ENCODE data around the gene RAB41.
A peak's percentile ranks its signal among the peaks of the same experiment; 100 is the strongest.
"Not testable (repeated sequence)": the region's sequence is repeated elsewhere in the genome, so short reads cannot be mapped to it uniquely, and the experiment has no call there.

The RAB41 gene

GRCh38 chrX:70281951-70282350, at the start of gene RAB41:
RAB41 (plus strand) TSS chrX:70282172; CDS start chrX:70282218, 46 bp downstream.
- DNase-seq = no peak

DNA sequence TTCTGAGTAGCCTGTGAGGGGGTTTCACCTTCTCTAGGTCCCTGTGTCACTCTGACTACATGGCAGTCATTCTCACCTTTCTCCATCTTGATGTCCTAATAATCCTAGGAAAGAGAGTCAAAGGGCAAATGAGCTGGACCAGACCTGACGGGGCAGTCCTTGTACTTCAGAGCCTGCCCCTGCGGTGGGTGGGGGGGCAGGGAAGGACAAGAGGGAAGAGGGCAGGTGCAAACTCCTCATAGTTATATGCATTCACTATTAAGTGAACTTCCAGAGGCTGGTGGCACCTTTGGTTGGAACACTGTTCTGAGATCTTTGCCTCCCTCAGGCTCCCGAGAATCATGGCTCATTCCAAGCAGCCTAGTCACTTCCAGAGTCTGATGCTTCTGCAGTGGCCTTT, 47.6 kb upstream of the RAB41 start, which contains the start of gene AWAT1:
Gene AWAT1, plus strand, starts transcription at position 301 of the 400 bp plus-strand sequence. Its CDS starts 41 bp downstream, at position 342.
- no peak for DNase-seq

DNA sequence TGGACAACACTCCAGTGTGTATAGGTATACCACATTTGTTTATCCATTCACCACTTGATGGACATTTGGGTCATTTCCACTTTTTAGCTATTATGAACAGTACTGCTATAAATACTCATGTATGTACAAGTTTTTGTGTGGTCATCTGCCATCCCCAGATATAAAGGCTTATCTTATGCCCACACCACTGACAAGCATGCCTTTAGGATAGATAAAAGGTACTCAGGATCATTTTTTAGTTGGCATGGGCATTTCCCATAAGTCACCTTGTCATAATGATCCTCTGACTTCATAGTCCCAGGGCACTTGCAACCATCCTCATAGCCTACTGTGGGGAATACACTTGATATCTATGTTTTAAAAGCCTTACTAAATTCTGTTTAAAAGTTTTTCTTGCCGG, 41.2 kb upstream of the RAB41 start:
- DNase-seq = no peak

- no peak for DNase-seq
Observed at GRCh38 chrX:70241501-70241900, 40.5 kb upstream of the RAB41 start.

DNA sequence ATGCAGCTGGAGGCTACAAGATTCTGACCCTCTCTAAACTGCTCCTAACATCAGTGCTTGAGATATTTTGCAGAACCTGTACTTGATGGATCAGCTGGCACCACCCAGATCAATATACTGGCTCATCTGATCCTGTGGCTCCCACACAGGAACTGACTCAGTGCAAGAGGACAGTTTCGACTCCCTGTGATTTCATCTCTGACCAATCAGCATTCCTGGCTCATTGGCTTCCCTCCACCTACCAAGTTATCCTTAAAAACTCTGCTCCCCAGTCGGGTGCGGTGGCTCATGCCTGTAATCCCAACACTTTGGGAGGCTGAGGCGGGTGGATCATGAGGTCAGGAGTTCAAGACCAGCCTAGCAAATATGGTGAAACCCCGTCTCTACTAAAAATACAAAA, 38.4 kb upstream of the RAB41 start:
- DNase-seq = not testable (repeated sequence)

GRCh38 chrX:70244881-70245280, 37.1 kb upstream of the RAB41 start:
- no peak for DNase-seq

DNA sequence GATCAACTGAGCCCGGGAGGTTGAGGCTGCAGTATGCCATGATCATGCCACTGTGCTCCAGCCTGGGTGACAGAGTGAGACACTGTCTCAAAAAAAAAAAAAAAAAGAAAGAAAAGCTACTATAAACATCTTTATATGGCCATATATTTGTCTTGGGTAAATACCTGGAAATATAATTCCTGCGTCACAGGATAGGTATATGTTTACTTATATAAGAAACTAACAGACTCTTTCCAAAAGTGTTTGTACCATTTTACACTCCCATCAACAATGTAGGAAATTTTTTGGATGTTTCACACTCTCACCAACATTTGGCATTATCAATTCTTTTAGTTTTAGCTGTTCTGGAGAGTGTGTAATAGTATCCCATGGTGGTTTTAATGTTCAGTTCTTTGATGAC, 34.7 kb upstream of the RAB41 start:
- no peak for DNase-seq

- DNase-seq = no peak
Observed at GRCh38 chrX:70252491-70252890, 29.5 kb upstream of the RAB41 start.

GRCh38 chrX:70253377-70254062, 28.5 kb upstream of the RAB41 start:
- no peak for DNase-seq

DNA sequence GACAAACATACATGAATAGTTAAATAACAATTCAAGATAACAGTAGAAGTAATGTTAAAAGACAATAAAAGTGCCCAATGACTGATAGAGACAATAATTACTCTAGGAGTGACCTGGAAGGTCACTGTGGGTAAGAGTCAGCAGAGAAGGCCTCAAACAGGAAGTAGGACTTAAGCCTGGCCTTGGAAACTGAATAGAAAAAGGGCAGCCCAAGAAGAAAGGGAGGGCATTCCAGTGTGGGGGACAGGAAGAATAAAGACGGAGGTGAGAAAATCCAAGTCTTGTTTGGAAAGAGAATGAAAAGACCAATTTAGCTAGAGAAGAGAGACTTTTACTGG, 27.9 kb upstream of the RAB41 start:
- no peak for DNase-seq

- DNase-seq = no peak
Observed at GRCh38 chrX:70254909-70255308, 27.1 kb upstream of the RAB41 start.

DNA sequence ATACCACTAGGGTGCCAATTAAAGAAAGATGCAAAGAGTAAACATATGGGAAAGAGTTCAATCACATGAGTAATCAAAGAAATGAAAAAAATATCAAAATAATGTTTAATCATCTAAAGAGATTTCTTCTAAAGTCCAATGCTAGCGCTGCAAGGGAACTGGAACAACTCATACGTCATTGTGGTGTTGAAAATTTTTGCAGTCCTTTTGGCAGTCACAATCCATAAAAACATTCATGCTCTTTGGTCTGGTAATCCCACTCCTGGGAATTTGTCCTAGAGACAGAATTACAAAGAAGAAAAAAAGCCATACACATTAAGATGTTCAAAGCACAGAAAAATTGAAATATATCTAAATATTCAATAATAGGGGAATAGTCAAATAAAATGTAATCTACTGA, 26.5 kb upstream of the RAB41 start:
- no peak for DNase-seq

- DNase-seq = no peak
Observed at GRCh38 chrX:70257423-70258288, 24.3 kb upstream of the RAB41 start.

DNA sequence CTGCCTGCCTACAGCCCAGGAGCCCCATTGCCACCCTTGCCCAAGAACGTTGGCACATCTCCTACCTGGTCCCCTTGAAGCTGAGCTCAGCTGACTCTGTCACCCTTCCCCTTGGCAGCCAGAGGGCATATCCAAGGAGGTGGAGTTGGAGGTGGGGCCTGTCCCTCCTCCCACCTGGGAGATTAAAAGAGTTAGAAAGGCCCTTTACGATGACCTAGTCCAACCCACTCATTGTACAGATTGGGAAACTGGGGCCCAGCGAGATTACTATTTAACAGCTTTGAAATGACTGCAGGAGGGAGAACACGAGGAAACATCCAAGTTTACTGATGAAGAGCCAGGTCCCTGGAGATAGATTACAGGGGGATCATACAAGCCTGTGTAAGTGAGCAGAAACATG, 21.9 kb upstream of the RAB41 start, which contains the start of gene P2RY4:
Gene P2RY4, minus strand, starts transcription at position 101 of the 400 bp plus-strand sequence. CDS start 580 bp downstream, outside the sequence.
- no peak for DNase-seq

DNA sequence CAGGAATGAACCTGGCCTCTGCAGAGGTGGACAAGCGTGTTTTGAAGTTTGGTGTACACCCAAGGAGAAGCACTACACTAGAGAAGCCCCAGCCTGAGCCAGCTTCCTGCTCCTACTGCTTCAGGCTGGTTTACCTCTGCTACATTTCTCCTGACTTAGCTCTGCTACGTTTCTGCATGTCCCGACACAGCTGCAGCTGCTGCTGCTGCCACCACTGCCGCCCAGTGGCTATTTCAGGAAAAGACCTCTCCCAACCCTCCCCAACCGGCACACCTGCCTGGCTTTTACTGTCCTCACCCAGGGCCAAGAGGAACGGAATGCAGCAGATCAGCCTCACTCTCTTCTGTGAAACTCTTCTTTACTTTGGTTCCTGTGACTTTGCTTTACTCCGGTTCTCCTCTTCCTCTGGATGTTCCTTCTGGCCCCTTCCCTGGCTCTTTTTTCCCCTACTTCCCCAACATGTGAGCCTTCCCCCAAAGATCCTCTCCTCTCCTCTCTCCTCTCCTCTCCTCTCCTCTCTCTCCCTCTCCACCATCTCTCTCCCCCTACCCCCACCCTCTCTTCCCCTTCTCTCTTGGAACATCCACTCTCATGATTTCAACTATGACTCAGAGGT, 18.9 kb upstream of the RAB41 start:
- DNase-seq = no peak

DNA sequence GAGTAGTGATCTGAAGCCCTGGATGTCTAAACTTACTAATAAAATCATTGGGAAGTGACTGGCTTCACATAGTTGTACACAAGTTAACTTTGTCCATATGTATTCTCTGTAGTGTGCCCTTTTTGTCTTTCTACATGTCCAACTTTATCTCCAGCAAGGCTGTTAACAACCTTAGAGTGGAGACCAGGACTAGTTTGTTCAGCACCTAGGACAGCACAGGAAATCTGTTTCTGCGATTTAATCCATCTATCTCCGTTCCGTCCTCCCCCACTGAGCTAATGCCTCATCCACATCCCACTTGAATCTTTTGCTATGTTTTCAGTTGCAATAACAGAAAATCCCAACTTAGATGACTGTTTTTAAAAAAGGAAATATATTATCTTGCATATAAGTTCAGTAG, 17.2 kb upstream of the RAB41 start:
- no peak for DNase-seq

DNA sequence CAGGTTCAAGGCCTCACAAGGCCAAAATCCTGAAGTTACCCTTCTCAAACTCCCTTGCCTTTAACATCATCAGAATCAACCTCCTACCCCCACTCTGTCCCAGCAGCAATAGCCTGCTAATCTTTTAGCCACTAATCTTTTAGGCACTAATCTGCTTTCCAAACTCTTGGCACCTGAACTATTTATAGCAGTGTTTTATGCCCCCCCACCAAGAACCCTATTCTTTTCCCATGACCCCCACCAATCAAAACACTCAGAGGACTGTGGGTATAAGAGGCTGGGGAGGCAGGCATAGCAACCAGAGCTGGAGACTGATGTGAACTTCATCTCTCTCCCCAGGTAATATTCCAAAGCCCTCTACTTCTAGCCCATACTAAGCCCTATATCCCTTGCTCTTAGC, 13.9 kb upstream of the RAB41 start, which contains the start of gene ARR3:
Gene ARR3, plus strand, starts transcription at position 301 of the 400 bp plus-strand sequence. CDS start 1,052 bp downstream, outside the sequence.
- no peak for DNase-seq

- DNase-seq = not testable (repeated sequence)
Observed at GRCh38 chrX:70274029-70274428, 7.9 kb upstream of the RAB41 start.

DNA sequence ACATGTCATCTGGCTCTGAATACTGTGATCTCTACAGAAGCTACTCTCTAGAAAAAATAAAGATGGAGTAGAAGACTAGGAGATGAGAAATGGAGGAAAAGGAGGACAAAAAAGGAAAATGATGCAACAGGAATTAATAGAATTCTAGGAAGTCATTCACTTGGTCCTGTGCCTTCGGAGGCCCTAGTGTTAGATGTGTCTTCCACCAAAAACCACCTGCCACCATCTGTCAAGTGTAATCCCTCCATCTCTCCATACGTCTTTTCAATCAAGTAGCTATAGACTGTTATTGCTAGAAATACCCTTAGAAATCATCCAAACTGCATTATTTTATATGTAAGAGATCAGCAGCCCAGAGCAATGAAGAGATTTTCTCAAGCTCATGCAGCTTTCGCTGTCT, 2.9 kb upstream of the RAB41 start:
- no peak for DNase-seq

DNA sequence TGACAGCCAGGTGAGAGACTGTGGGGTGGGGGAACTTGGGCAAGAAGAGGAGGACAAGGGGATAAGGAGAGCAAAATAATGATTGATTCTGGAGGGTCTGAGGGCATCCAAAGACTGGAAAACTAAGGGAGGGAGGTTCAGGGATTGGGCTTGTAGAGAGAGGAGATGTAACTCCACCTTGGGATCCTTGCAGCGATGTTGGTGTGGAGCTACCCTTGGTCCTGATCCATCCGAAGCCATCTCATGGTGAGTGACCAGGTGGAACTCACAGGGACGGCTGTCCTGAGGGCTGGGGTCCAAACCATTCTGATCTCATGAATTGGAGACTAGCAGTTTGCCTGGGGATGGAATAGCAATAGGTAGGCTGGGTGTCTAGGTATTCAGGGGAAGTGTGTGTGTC, 1.4 kb upstream of the RAB41 start:
- no peak for DNase-seq

DNA sequence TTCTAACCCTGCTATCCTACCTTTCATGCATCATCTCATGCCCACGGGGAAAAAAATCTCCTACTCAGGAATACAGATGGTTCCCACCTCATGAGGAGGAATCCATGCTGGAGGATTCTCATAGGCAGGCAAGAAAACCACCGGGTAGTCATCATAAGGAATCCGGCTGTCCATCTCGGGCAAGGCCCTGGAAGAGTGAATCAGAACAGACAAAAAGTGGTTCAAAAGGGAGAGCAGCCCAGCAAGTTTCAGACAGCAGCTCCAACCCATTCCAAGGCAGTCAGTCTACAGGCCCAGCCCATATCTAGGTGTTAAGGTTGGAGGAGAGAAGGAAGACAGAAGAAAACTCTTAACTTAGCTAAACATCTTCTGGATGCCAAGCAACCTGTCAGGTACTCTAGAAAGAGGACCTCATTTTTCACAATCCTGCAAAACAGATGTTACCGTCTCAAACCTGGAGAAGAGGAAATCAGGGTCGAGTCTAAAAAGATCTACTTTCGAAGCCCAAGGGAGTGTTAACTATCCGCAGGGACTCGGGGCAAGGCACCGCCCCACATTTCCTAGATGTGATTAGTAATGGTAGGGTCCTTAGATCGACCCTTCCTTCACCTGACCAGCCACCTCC, 7.3 kb downstream of the RAB41 start:
- no peak for DNase-seq

DNA sequence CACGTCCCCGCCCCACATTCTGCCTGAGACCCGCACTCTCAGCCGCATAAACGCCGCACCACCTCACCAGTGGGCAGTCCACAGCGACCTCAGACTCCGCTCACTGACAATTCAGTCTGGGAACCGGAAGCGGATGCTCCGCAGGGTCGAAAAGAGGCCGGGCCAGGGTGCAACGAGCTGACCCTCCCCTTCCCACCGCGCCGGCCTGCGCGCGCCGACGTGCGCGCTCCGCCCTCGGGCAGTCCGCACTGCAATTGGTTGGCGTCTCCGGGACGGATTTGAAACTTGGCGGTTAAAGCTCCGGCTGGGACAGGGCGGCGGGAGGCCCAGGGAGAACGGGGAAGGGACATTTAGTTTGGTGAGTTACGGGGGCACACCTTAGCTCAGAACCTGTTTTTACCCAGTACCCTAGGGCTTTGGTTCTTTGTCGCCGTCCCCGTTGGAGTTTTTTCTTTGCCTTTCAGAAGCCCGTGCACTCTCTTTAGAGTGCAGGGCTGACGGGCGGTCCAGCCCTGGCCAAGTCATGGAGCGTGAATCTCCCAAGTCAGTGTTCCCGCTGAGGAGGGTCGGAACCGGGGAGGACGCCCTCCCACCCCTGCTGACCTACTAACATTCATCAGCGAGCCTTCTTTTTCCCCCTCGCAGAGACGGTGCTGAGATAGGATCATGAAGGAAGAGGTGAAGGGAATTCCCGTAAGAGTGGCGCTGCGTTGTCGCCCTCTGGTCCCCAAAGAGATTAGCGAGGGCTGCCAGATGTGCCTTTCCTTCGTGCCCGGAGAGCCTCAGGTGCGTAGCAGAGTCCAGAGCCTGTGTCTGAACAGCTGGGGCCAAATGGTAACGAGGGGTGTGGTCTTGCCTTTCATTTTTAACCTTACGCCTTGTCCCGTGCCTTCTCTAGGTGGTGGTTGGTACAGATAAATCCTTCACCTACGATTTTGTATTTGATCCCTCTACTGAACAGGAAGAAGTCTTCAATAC, 8.1 kb downstream of the RAB41 start, which contains the start of the genes KIF4A and PDZD11:
Gene KIF4A, plus strand, starts transcription at position 312 of the 978 bp plus-strand sequence. Its CDS starts 355 bp downstream, at position 667.
Gene PDZD11, minus strand, starts transcription at position 135 of the 978 bp plus-strand sequence. CDS start 586 bp downstream, outside the sequence.
- DNase-seq = peak; percentile 69
